Endothelial cell of umbilical vein (primary cell): ENCODE measurements around the gene NTSR1. TPM values are rescaled to one million over a fixed set of nuclear protein-coding genes. Genes with fewer than 3 reads are reported as not detected.

ENCODE experiments used
- BruUV-seq: library from RNA; stranded (reverse); fragments of 400-500 nt; replicated peaks from 2 replicates; lab custom pipeline; 2021; lab: Mats Ljungman, UMichigan
- CTCF ChIA-PET: fragments of 300-600, 350-600 bp; sonication (Branson Sonifier 250); formaldehyde crosslinking; loops from one replicate; lab custom pipeline; 2021; ENCODE audit warnings: antibody characterized with exemption, inconsistent platforms; lab: Charles Lee
- POLR2A ChIA-PET: fragments of 300-600, 350-600 bp; sonication (Branson Sonifier 250); formaldehyde crosslinking; loops from one replicate; lab custom pipeline; 2021; ENCODE audit warnings: antibody characterized with exemption, inconsistent platforms; lab: Charles Lee
- DNase-seq: peaks from one replicate; pipeline ENCODE4 v3.0.0-alpha.2; 2011; ENCODE audit warnings: low read depth, low spot score
- FAIRE-seq: peaks from 2 replicates; lab custom pipeline; 2011; peaks lifted over from hg19 to GRCh38; lab: Jason Lieb, UNC
- H2AFZ ChIP-seq: 2 replicates; pipeline ENCODE4 v1.6.0; 2012; ENCODE audit warnings: low read depth, low read length, control low read depth, inconsistent platforms
- H3K27ac ChIP-seq: 2 replicates; pipeline ENCODE4 v1.5.1; 2011; ENCODE audit warnings: low read depth, mild to moderate bottlenecking, control low read depth, low read length, moderate library complexity; ENCODE audit not compliant: insufficient read depth
- H3K27me3 ChIP-seq, 2 experiments: 2 replicates each; pipeline versions ENCODE4 v1.6.0 to v1.6.1; 2011; ENCODE audit warnings: low read length in 2 of 2, mixed read lengths in 1 of 2; ENCODE audit not compliant: control insufficient read depth in 2 of 2, insufficient read depth in 2 of 2
- H3K36me3 ChIP-seq, 2 experiments: 2 replicates in 1 of 2; 3 replicates in 1 of 2; pipeline ENCODE4 v1.5.1; 2011; ENCODE audit warnings: low read length in 2 of 2, mild to moderate bottlenecking in 1 of 2, moderate library complexity in 1 of 2; ENCODE audit not compliant: control insufficient read depth in 2 of 2, insufficient read depth in 2 of 2; ENCODE audit errors: extremely low read depth in 1 of 2
- H3K4me1 ChIP-seq: 3 replicates; pipeline ENCODE4 v1.5.1; 2011; ENCODE audit warnings: mild to moderate bottlenecking, low read length; ENCODE audit not compliant: control insufficient read depth, insufficient read depth; ENCODE audit errors: extremely low read depth
- H3K4me2 ChIP-seq: 2 replicates; pipeline ENCODE4 v1.6.1; 2011; ENCODE audit warnings: low read length, control low read depth, mixed read lengths; ENCODE audit not compliant: insufficient read depth
- H3K4me3 ChIP-seq, 3 experiments: fragments of 200-600 bp in 1 of 3; sonication (generic), shearing (Covaris generic) in 1 of 3; replicated peaks in 1 of 3; 2 replicates each; pipeline ENCODE4 v1.5.1; 2011 to 2016; ENCODE audit warnings: control low read depth in 3 of 3, low read length in 3 of 3, mild to moderate bottlenecking in 2 of 3, inconsistent platforms in 1 of 3, low read depth in 1 of 3, moderate library complexity in 1 of 3; ENCODE audit not compliant: insufficient read depth in 1 of 3
- H3K79me2 ChIP-seq: 2 replicates; pipeline ENCODE4 v1.6.0; 2012; ENCODE audit warnings: low read length, inconsistent platforms; ENCODE audit not compliant: control insufficient read depth, insufficient read depth
- H3K9ac ChIP-seq: replicated peaks from 2 replicates; pipeline ENCODE3; 2011; ENCODE audit warnings: low read length, control low read depth; ENCODE audit not compliant: insufficient read depth; ENCODE audit errors: extremely low read depth
- H3K9me1 ChIP-seq: replicated peaks from 3 replicates; pipeline ENCODE4 v1.6.0; 2011; ENCODE audit warnings: mild to moderate bottlenecking, low read length; ENCODE audit not compliant: control insufficient read depth, insufficient read depth; ENCODE audit errors: extremely low read depth
- H3K9me3 ChIP-seq: replicated peaks from 2 replicates; pipeline ENCODE4 v1.5.1; 2012; ENCODE audit warnings: low read length, inconsistent platforms; ENCODE audit not compliant: control insufficient read depth, insufficient read depth
- H4K20me1 ChIP-seq: replicated peaks from 2 replicates; pipeline ENCODE3; 2011; ENCODE audit warnings: mild to moderate bottlenecking, low read length; ENCODE audit not compliant: control insufficient read depth, insufficient read depth; ENCODE audit errors: extremely low read depth
- EZH2 ChIP-seq: IDR thresholded peaks from 2 replicates; pipeline ENCODE4 v1.6.1; 2012; ENCODE audit warnings: borderline replicate concordance, low read depth, mild to moderate bottlenecking, moderate library complexity, low read length, inconsistent platforms; ENCODE audit not compliant: severe bottlenecking
- GATA2 ChIP-seq: IDR thresholded peaks from 2 replicates; pipeline ENCODE4 v1.7.0; 2011; ENCODE audit warnings: low read depth, mild to moderate bottlenecking, moderate library complexity, mixed read lengths, low read length; ENCODE audit not compliant: insufficient read length, insufficient read depth
- JUN ChIP-seq: IDR thresholded peaks from 2 replicates; pipeline ENCODE4 v1.6.1; 2011; ENCODE audit warnings: borderline replicate concordance, low read depth; ENCODE audit not compliant: insufficient read length, insufficient read depth
- POLR2A ChIP-seq: IDR thresholded peaks from 2 replicates; pipeline ENCODE4 v1.6.1; 2012; ENCODE audit warnings: low read depth, mild to moderate bottlenecking, control low read depth, low read length
- POLR2AphosphoS5 ChIP-seq: IDR thresholded peaks from 2 replicates; pipeline ENCODE4 v1.6.1; 2012; ENCODE audit warnings: low read depth, mild to moderate bottlenecking, control low read depth, low read length, moderate library complexity; ENCODE audit not compliant: insufficient read depth
- dilution Hi-C: fragments of 300-500 bp; cut with MboI; formaldehyde crosslinking; loops from one replicate; pipeline ENCODE4 v1.15.0; 2019; ENCODE audit warnings: low sequenced_read_pairs; ENCODE audit not compliant: extremely low pct_ligation_motif_present
- intact Hi-C: fragments of 100-400 bp; cut with micrococcal nuclease; formaldehyde crosslinking; loops from one replicate; pipeline ENCODE4 v1.10.0; 2022
- polyA plus RNA-seq, 4 experiments: library from polyadenylated mRNA; depleted of rRNA in 3 of 4; stranded (reverse) in 3 of 4; unstranded in 1 of 4; fragments of >200 nt; gene quantifications; 2 replicates each; pipeline versions ENCODE4 v1.2.1 to v1.2.3, GENCODE V29; 2011 to 2012; ENCODE audit warnings: missing spikeins in 1 of 4
- total RNA-seq: library from RNA; stranded (reverse); gene quantifications from 2 replicates; pipeline ENCODE4 v1.2.3, GENCODE V29; 2021
- TF ChIP-seq, protein P1 (sequence below): IDR thresholded peaks from 2 replicates; pipeline ENCODE4 v1.6.1; 2011; ENCODE audit not compliant: insufficient read depth, insufficient read length

The NTSR1 gene
- total and polyA plus RNA-seq, 2 donors (not counting 3 experiments of a cell fraction or from before 2014, with no cell fraction given) = 0.14 to 2.1 TPM

DNA sequence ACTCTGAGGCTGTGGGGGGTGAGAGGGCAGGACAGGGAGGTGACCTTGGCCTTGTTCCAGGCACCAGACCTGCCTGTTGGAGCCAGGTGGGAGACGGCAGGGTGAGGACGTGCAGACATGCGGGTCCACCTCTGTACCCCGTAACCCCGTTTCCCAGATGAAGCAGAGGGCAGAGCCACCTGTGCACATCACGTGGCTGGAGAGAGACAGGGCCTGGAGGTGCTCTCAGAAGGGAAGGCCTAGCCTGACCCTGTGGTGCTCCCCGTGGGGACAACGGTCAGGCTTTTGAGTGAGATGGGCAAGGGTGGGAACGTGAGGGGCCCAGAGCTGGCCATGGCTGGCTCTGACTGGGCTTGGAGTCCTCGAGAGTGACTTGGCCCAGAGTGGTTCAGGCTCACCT lies 6.6 kb downstream of the NTSR1 start:
- dilution Hi-C loops = no loop called here

DNA sequence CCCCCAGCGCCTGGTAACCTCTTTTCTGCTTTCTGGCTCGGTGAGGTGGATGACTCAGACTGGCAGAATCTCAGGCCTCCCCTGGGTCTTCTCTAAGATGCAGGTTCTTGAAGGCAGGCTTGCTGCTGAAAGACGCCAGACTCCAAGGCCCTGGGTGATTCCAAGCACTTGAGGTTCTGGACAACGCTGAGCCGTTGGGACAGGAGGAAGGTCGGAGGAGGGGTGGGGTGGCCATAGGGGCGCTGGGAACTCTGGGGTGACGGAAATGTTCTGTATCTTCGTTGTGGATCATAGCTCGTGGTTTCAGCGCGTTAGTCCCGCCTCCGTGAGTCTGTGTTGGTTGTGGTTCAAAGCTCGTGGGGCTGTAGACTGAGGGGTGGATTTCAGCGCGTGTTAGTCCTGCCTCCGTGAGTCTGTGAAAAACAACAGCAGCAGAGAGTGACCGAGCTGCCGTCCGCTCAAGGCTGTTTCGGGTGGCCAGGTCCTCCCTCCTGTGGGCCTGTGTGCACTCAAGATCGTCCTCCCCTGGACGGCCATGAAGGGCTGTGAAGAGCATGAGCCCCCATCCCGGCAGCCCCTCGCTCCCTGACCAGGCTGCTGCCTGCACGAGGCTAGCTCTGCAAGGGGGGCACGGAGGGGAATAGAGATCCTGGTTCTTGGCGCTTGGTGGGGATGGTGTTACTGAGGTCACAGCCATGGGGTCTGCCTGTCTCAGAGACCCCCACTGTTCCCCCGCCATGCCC lies 7.7 kb downstream of the NTSR1 start:
- no peak for DNase-seq
- H3K79me2 ChIP-seq = no peaks in the 10 kb centered on the region
- intact Hi-C loops = no loop called here
- H3K27me3 ChIP-seq = peaks cover 1 to 16% of the 10 kb centered on the region in 2 experiments
- H3K36me3 ChIP-seq = no peaks in the 10 kb centered on the region
- no peaks in the 10 kb centered on the region for H3K9me1 ChIP-seq
- no peaks in the 10 kb centered on the region for H3K9me3 ChIP-seq
- no peaks in the 10 kb centered on the region for H4K20me1 ChIP-seq
- no peak overlapping the region for H3K4me3 ChIP-seq
- H2AFZ ChIP-seq = no peak overlapping the region
- no peak overlapping the region for H3K9ac ChIP-seq
- FAIRE-seq = no peak
- H3K27ac ChIP-seq = no peak overlapping the region
- dilution Hi-C loops = no loop called here
- no peaks in the 10 kb centered on the region for H3K4me1 ChIP-seq
- no TSS peak for BruUV-seq
- ChIA-PET POLR2A (no interaction called here), CTCF (interaction anchor here (0.6 to 0.8 kb wide), 2 partner anchors 9 to 74 kb away, joined by 3 to 4 read pairs; no protein-coding TSS in a partner anchor)
- no peak overlapping the region for H3K4me2 ChIP-seq
- TF ChIP-seq EZH2 = no peak

More for the DNA sequence above, 6.6 kb downstream of the NTSR1 start:
- Histone ChIP-seq H3K9me3 (no peaks in the 10 kb centered on the region), H3K4me1 (no peaks in the 10 kb centered on the region), H3K79me2 (no peaks in the 10 kb centered on the region), H3K27ac (no peak overlapping the region), H3K36me3 (no peaks in the 10 kb centered on the region), H3K9me1 (no peaks in the 10 kb centered on the region), H2AFZ (no peak overlapping the region), H3K4me3 (no peak overlapping the region), H4K20me1 (no peaks in the 10 kb centered on the region), H3K9ac (no peak overlapping the region), H3K27me3 (peaks cover 2 to 8% of the 10 kb centered on the region in 2 experiments), H3K4me2 (no peak overlapping the region)
- FAIRE-seq (no peak), DNase-seq (no peak)
- ChIA-PET POLR2A (no interaction called here), CTCF (interaction anchor here (1.2 kb wide), 1 partner anchor 76 kb away, joined by 3 read pairs; no protein-coding TSS in a partner anchor)
- TF ChIP-seq, protein P1, sequence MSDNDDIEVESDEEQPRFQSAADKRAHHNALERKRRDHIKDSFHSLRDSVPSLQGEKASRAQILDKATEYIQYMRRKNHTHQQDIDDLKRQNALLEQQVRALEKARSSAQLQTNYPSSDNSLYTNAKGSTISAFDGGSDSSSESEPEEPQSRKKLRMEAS = no peak
- TF ChIP-seq GATA2 (no peak), POLR2AphosphoS5 (no peak), JUN (no peak), POLR2A (no peak)
- intact Hi-C loops = no loop called here
- no TSS peak for BruUV-seq
